Caco-2 (cell line): ENCODE results near the gene RAB5IF. TPM values are rescaled to one million over a fixed set of nuclear protein-coding genes. Genes with fewer than 3 reads are reported as not detected.

Experiments used
- BruUV-seq: library from RNA; stranded (reverse); fragments of 400-500 nt; replicated peaks from 2 replicates; lab custom pipeline; 2021; lab: Mats Ljungman, UMichigan
- CTCF ChIA-PET: fragments of 300-600 bp; sonication (Branson Sonifier 250); formaldehyde crosslinking; loops from one replicate; lab custom pipeline; 2022; ENCODE audit warnings: antibody characterized with exemption; lab: Charles Lee
- POLR2A ChIA-PET: fragments of 300-600 bp; sonication (Branson Sonifier 250); formaldehyde crosslinking; loops from one replicate; lab custom pipeline; 2022; ENCODE audit warnings: antibody characterized with exemption; lab: Charles Lee
- DNase-seq, 2 experiments: peaks; one replicate each; pipeline versions ENCODE4 v3.0.0 to v3.0.0-alpha.2; 2020 to 2022
- H3K27me3 ChIP-seq: replicated peaks from 2 replicates; pipeline ENCODE4 v1.6.0; 2011; ENCODE audit warnings: low read length; ENCODE audit not compliant: control insufficient read depth, insufficient read depth
- H3K36me3 ChIP-seq: 2 replicates; pipeline ENCODE4 v1.5.1; 2011; ENCODE audit warnings: low read length; ENCODE audit not compliant: control insufficient read depth, insufficient read depth
- H3K4me1 ChIP-seq: fragments of 250-450 bp; sonication (Bioruptor Pico); 2 replicates; pipeline ENCODE4 v1.5.1; 2020; ENCODE audit warnings: mild to moderate bottlenecking
- H3K4me3 ChIP-seq: 2 replicates; pipeline ENCODE4 v1.5.1; 2011; ENCODE audit warnings: low read depth, mild to moderate bottlenecking, control low read depth, low read length
- H3K9me3 ChIP-seq: fragments of 250-450 bp; sonication (Bioruptor Pico); 2 replicates; pipeline ENCODE4 v1.5.1; 2020; ENCODE audit warnings: mild to moderate bottlenecking, moderate library complexity
- H3K27ac Mint-ChIP-seq: one replicate; pipeline ENCODE4 v1.8.0; 2022; ENCODE audit warnings: mixed read lengths; ENCODE audit not compliant: unreplicated experiment
- H3K27me3 Mint-ChIP-seq: one replicate; pipeline ENCODE4 v1.8.0; 2022; ENCODE audit warnings: mixed read lengths; ENCODE audit not compliant: insufficient read depth, unreplicated experiment
- H3K36me3 Mint-ChIP-seq: one replicate; pipeline ENCODE4 v1.8.0; 2022; ENCODE audit warnings: mild to moderate bottlenecking, mixed read lengths; ENCODE audit not compliant: insufficient read depth, unreplicated experiment
- H3K4me1 Mint-ChIP-seq: one replicate; pipeline ENCODE4 v1.8.0; 2022; ENCODE audit warnings: low read depth, mixed read lengths; ENCODE audit not compliant: unreplicated experiment
- H3K4me3 Mint-ChIP-seq: one replicate; pipeline ENCODE4 v1.8.0; 2022; ENCODE audit warnings: mild to moderate bottlenecking, moderate library complexity, mixed read lengths; ENCODE audit not compliant: unreplicated experiment
- H3K9me3 Mint-ChIP-seq: one replicate; pipeline ENCODE4 v1.8.0; 2022; ENCODE audit warnings: mixed read lengths; ENCODE audit not compliant: unreplicated experiment
- intact Hi-C: fragments of 100-400 bp; cut with micrococcal nuclease; formaldehyde crosslinking; loops from one replicate; pipeline ENCODE4 v1.10.0; 2022; ENCODE audit not compliant: unreplicated experiment
- total RNA-seq: library from RNA; stranded (reverse); gene quantifications from 2 replicates; pipeline ENCODE4 v1.2.3, GENCODE V29; 2022
- TF ChIP-seq, protein P1 (sequence below), 2 experiments: fragments of 200-600 bp in 1 of 2; IDR thresholded peaks; 1 replicate in 1 of 2; 2 replicates in 1 of 2; pipeline versions ENCODE4 v1.5.1 to v1.8.0; 2011 to 2022; ENCODE audit warnings: antibody characterized with exemption in 1 of 2, control low read depth in 1 of 2, inconsistent platforms in 1 of 2, low read depth in 1 of 2, low read length in 1 of 2, mild to moderate bottlenecking in 1 of 2, moderate library complexity in 1 of 2; ENCODE audit not compliant: insufficient read depth in 1 of 2, severe bottlenecking in 1 of 2, unreplicated experiment in 1 of 2

Gene RAB5IF
- total RNA-seq, 1 experiment from 2014 or later = 279 TPM

DNA sequence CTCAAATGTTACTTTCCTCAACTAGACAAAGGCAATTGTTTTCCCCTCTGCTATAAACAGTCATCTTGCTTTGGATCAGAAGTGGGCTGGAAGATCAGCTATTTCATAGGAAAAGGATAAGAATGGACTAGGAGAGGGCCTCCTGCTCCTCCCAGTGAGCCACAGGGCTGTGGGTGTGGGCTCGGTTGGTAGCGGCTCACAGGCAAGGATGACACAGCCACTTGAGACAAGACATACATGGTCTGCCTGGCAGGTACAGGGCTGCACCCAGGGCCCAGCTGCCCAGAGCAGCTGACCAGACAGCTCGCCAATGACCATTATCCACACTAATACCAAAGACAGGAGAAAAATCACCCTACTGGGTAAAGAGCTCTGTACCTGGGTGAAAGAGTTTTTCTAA is 49.4 kb downstream of the RAB5IF start:
- ChIA-PET CTCF (interaction anchor here (1.1 kb wide), 2 partner anchors 49 to 100 kb away, joined by 3 to 4 read pairs; partner anchors contain the start of gene RAB5IF), POLR2A (interaction anchor here (0.6 kb wide), 1 partner anchor 116 kb away, joined by 3 read pairs; no protein-coding TSS in a partner anchor)
- H3K4me1 ChIP-seq = no peaks in the 10 kb centered on the region
- Mint-ChIP-seq H3K27ac (no peak overlapping the region), H3K27me3 (no peaks in the 10 kb centered on the region), H3K4me1 (no peaks in the 10 kb centered on the region), H3K4me3 (no peak overlapping the region), H3K9me3 (no peaks in the 10 kb centered on the region), H3K36me3 (no peaks in the 10 kb centered on the region)
- peak in 1 of 2 experiments; percentile 35 for DNase-seq
- intact Hi-C loops = no loop called here
- peaks cover 2% of the 10 kb centered on the region; the same call in 1 of the 2 replicates for H3K36me3 ChIP-seq
- no peaks in the 10 kb centered on the region for H3K9me3 ChIP-seq
- no peak overlapping the region for H3K4me3 ChIP-seq
- no TSS peak for BruUV-seq
- TF ChIP-seq, protein P1, sequence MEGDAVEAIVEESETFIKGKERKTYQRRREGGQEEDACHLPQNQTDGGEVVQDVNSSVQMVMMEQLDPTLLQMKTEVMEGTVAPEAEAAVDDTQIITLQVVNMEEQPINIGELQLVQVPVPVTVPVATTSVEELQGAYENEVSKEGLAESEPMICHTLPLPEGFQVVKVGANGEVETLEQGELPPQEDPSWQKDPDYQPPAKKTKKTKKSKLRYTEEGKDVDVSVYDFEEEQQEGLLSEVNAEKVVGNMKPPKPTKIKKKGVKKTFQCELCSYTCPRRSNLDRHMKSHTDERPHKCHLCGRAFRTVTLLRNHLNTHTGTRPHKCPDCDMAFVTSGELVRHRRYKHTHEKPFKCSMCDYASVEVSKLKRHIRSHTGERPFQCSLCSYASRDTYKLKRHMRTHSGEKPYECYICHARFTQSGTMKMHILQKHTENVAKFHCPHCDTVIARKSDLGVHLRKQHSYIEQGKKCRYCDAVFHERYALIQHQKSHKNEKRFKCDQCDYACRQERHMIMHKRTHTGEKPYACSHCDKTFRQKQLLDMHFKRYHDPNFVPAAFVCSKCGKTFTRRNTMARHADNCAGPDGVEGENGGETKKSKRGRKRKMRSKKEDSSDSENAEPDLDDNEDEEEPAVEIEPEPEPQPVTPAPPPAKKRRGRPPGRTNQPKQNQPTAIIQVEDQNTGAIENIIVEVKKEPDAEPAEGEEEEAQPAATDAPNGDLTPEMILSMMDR (IDR thresholded peaks at IDR 0.05; ENCODE audit: insufficient read depth in 1 of 2, low read depth in 1 of 2, low read length in 1 of 2, severe bottlenecking in 1 of 2, unreplicated experiment in 1 of 2) = no peak
- H3K27me3 ChIP-seq = no peaks in the 10 kb centered on the region

DNA sequence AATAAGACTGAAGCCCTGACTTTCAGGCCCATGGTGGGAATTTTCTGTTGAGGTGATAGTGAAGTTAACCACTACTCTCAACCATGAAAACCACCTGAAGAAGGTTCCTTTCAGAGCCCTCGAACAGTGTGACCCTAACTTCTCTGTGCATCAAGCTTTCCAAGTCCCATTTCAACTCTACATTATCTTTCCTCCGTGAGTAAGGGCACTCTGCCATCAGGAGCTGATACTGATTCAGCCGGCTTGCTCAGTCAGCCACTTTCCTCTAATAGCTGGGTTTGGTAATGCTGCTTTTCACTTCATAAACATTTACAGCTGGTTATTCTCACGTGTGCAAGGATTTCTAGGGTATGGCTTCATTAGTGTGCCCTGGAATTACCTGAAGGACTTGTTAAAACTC is 51.2 kb downstream of the RAB5IF start:
- no peaks in the 10 kb centered on the region for H3K36me3 Mint-ChIP-seq
- DNase-seq = peak in 1 of 2 experiments; percentile 16
- no peaks in the 10 kb centered on the region for H3K27me3 Mint-ChIP-seq
- TF ChIP-seq, protein P1 (IDR thresholded peaks at IDR 0.05; ENCODE audit: insufficient read depth in 1 of 2, low read depth in 1 of 2, low read length in 1 of 2, severe bottlenecking in 1 of 2, unreplicated experiment in 1 of 2) = no peak
- H3K4me3 Mint-ChIP-seq = no peak overlapping the region
- no peak overlapping the region for H3K27ac Mint-ChIP-seq
- Histone ChIP-seq H3K4me1 (no peaks in the 10 kb centered on the region), H3K4me3 (no peak overlapping the region), H3K9me3 (no peaks in the 10 kb centered on the region), H3K27me3 (no peaks in the 10 kb centered on the region), H3K36me3 (peaks cover 2% of the 10 kb centered on the region; the same call in 1 of the 2 replicates)
- H3K9me3 Mint-ChIP-seq = no peaks in the 10 kb centered on the region
- ChIA-PET CTCF (no interaction called here), POLR2A (no interaction called here)
- no peaks in the 10 kb centered on the region for H3K4me1 Mint-ChIP-seq
- intact Hi-C loops = no loop called here
- no TSS peak for BruUV-seq

- ChIA-PET CTCF (interaction anchor here (1.2 kb wide), 1 partner anchor 88 kb away, joined by 3 read pairs; the partner anchor contains the start of gene NDRG3), POLR2A (no interaction called here)
- TF ChIP-seq, protein P1 (IDR thresholded peaks at IDR 0.05; ENCODE audit: insufficient read depth in 1 of 2, low read depth in 1 of 2, low read length in 1 of 2, severe bottlenecking in 1 of 2, unreplicated experiment in 1 of 2) = no peak
- DNase-seq = peak in 1 of 2 experiments; percentile 26
- no peaks in the 10 kb centered on the region for H3K4me1 Mint-ChIP-seq
- H3K36me3 ChIP-seq = peaks cover 2% of the 10 kb centered on the region; the same call in 1 of the 2 replicates
- H3K27me3 ChIP-seq = no peaks in the 10 kb centered on the region
- no peaks in the 10 kb centered on the region for H3K9me3 ChIP-seq
- H3K4me3 ChIP-seq = no peak overlapping the region
- no TSS peak for BruUV-seq
- no peaks in the 10 kb centered on the region for H3K27me3 Mint-ChIP-seq
- intact Hi-C loops = no loop called here
- H3K36me3 Mint-ChIP-seq = no peaks in the 10 kb centered on the region
- H3K9me3 Mint-ChIP-seq = no peaks in the 10 kb centered on the region
- no peak overlapping the region for H3K27ac Mint-ChIP-seq
- no peaks in the 10 kb centered on the region for H3K4me1 ChIP-seq
- no peak overlapping the region for H3K4me3 Mint-ChIP-seq
Observed at GRCh38 chr20:36658300-36658699, 52.7 kb downstream of the RAB5IF start.

Other genes with a start within 250 kb of the RAB5IF start
- gene MYL9, start 64.3 kb upstream of the RAB5IF start, total RNA-seq = 382 and 446 TPM in 2 replicates
- gene TGIF2, start 32.2 kb upstream of the RAB5IF start, total RNA-seq = 58.4 and 60.6 TPM in 2 replicates
- 0.19 and 0.20 TPM in 2 replicates for gene SLA2, start 40.4 kb downstream of the RAB5IF start, total RNA-seq
- gene NDRG3, start 140.3 kb downstream of the RAB5IF start, total RNA-seq = 41.5 and 47.4 TPM in 2 replicates
- 56.9 and 59.2 TPM in 2 replicates for gene DSN1, start 168.0 kb downstream of the RAB5IF start, total RNA-seq